HepG2 (cell line): ENCODE data around the gene MCC. TPM values are rescaled to one million over a fixed set of nuclear protein-coding genes. Genes with fewer than 3 reads are reported as not detected.

Experiments used
- ATAC-seq: fragments of 200-7000 bp; cut with Tn5 transposase; 3 replicates; pipeline ENCODE4 v1.9.1; 2020; ENCODE audit warnings: mild to moderate bottlenecking, moderate library complexity
- BruUV-seq: library from RNA; stranded (reverse); fragments of 400-500 nt; replicated peaks from 2 replicates; lab custom pipeline; 2021; lab: Mats Ljungman, UMichigan
- CTCF ChIA-PET: fragments of 300-600 bp; formaldehyde crosslinking; extraction: SDS; loops from one replicate; lab custom pipeline; 2021; ENCODE audit warnings: low total read pairs, inconsistent platforms, low intra/inter-chr PET ratio; lab: Yijun Ruan, JAX
- POLR2A ChIA-PET: fragments of 350-600 bp; sonication (Branson Sonifier 250); formaldehyde crosslinking; loops from one replicate; lab custom pipeline; 2020; ENCODE audit warnings: antibody characterized with exemption, inconsistent platforms; lab: Yijun Ruan, JAX
- DNase-seq: peaks from one replicate; pipeline ENCODE4 v3.0.0-alpha.2; 2015; ENCODE audit warnings: low spot score
- FAIRE-seq: peaks from 3 replicates; lab custom pipeline; 2011; peaks lifted over from hg19 to GRCh38; lab: Jason Lieb, UNC
- H2AFZ ChIP-seq: one replicate; pipeline ENCODE4 v1.6.1; 2011; ENCODE audit warnings: low read length, inconsistent platforms
- H3K27ac ChIP-seq: fragments of 300-600 bp; 3 replicates; pipeline ENCODE4 v1.8.0; 2011; ENCODE audit warnings: mixed run types, mild to moderate bottlenecking, mixed read lengths, low read length, inconsistent platforms; ENCODE audit not compliant: insufficient read depth; ENCODE audit errors: extremely low read length
- H3K27me3 ChIP-seq, 2 experiments: fragments of 200-600 bp in 1 of 2; 2 replicates in 1 of 2; 3 replicates in 1 of 2; pipeline versions ENCODE4 v1.6.0 to v1.8.0; 2011; ENCODE audit warnings: low read length in 2 of 2, mild to moderate bottlenecking in 2 of 2, moderate library complexity in 2 of 2, inconsistent platforms in 1 of 2; ENCODE audit not compliant: insufficient read depth in 2 of 2, control insufficient read depth in 1 of 2
- H3K36me3 ChIP-seq, 2 experiments: fragments of 200-600 bp in 1 of 2; replicated peaks in 1 of 2; 2 replicates in 1 of 2; 3 replicates in 1 of 2; pipeline versions ENCODE4 v1.5.1 to v1.8.0; 2011; ENCODE audit warnings: low read length in 2 of 2, inconsistent platforms in 1 of 2; ENCODE audit not compliant: insufficient read depth in 2 of 2, control insufficient read depth in 1 of 2
- H3K4me1 ChIP-seq: 2 replicates; pipeline ENCODE4 v1.5.1; 2012; ENCODE audit warnings: low read length, inconsistent platforms; ENCODE audit not compliant: insufficient read depth
- H3K4me2 ChIP-seq: 2 replicates; pipeline ENCODE4 v1.6.0; 2011; ENCODE audit warnings: low read depth, low read length, inconsistent platforms
- H3K4me3 ChIP-seq, 3 experiments: fragments of 200-600 bp in 1 of 3; sonication (generic), shearing (Covaris generic) in 1 of 3; replicated peaks in 1 of 3; 2 replicates each; pipeline ENCODE4 v1.5.1; 2011 to 2016; ENCODE audit warnings: low read length in 3 of 3, inconsistent platforms in 2 of 3, low read depth in 2 of 3, mild to moderate bottlenecking in 2 of 3, control low read depth in 1 of 3, mixed read lengths in 1 of 3; ENCODE audit not compliant: insufficient read depth in 1 of 3
- H3K79me2 ChIP-seq: one replicate; pipeline ENCODE4 v1.6.1; 2011; ENCODE audit warnings: low read length, inconsistent platforms; ENCODE audit not compliant: insufficient read depth
- H3K9ac ChIP-seq: 2 replicates; pipeline ENCODE4 v1.6.0; 2011; ENCODE audit warnings: mild to moderate bottlenecking, low read depth, low read length, inconsistent platforms; ENCODE audit not compliant: insufficient read depth
- H3K9me3 ChIP-seq: 2 replicates; pipeline ENCODE4 v1.5.1; 2012; ENCODE audit warnings: mild to moderate bottlenecking, low read length
- H4K20me1 ChIP-seq: 2 replicates; pipeline ENCODE4 v1.6.0; 2011; ENCODE audit warnings: inconsistent platforms, mild to moderate bottlenecking, low read length, moderate library complexity; ENCODE audit not compliant: insufficient read depth
- FLYWCH1 ChIP-seq: sonication (generic); formaldehyde crosslinking; IDR thresholded peaks from 2 replicates; pipeline ENCODE4 v1.8.1; 2023; ENCODE audit warnings: mild to moderate bottlenecking, missing genetic modification reagents
- HNF4A ChIP-seq: sonication (generic); formaldehyde crosslinking; IDR thresholded peaks from 2 replicates; pipeline ENCODE4 v1.4.0; 2020; ENCODE audit warnings: missing genetic modification reagents
- LCORL ChIP-seq, 2 experiments: fragments of 450-650 bp in 1 of 2; sonication (generic) in 1 of 2; formaldehyde crosslinking in 1 of 2; IDR thresholded peaks; 2 replicates each; pipeline versions ENCODE4 v1.5.0 to v1.6.1; 2017 to 2020; ENCODE audit warnings: antibody characterized with exemption in 1 of 2, missing genetic modification reagents in 1 of 2
- ZFP1 ChIP-seq: IDR thresholded peaks from 2 replicates; pipeline ENCODE4 v1.6.1; 2016
- ZNF263 ChIP-seq: sonication (generic); formaldehyde crosslinking; IDR thresholded peaks from 2 replicates; pipeline ENCODE4 v1.4.0; 2020; ENCODE audit warnings: missing genetic modification reagents
- ZNF382 ChIP-seq: sonication (generic); formaldehyde crosslinking; IDR thresholded peaks from 2 replicates; pipeline ENCODE4 v1.5.0; 2020; ENCODE audit warnings: missing genetic modification reagents, mild to moderate bottlenecking, borderline replicate concordance
- ZNF441 ChIP-seq: sonication (generic); formaldehyde crosslinking; IDR thresholded peaks from 2 replicates; pipeline ENCODE4 v1.7.0; 2021; ENCODE audit warnings: missing genetic modification reagents, borderline replicate concordance
- ZSCAN25 ChIP-seq: sonication (generic); formaldehyde crosslinking; IDR thresholded peaks from 2 replicates; pipeline ENCODE4 v1.8.0; 2022; ENCODE audit warnings: mild to moderate bottlenecking, missing genetic modification reagents
- WGBS: methylation state at CpG from one replicate; pipeline ENCODE4 v1.1.6; 2017; ENCODE audit warnings: low lambda C conversion rate; 5-methylcytosine and 5-hydroxymethylcytosine counted together
- in situ Hi-C: cut with HindIII; loops from 2 replicates; pipeline ENCODE4 v1.10.0; 2017; ENCODE audit warnings: low pct_unique_long_range_greater_than_20kb; ENCODE audit not compliant: extremely low pct_ligation_motif_present
- intact Hi-C: fragments of 100-400 bp; cut with micrococcal nuclease; formaldehyde crosslinking; loops from one replicate; pipeline ENCODE4 v1.10.0; 2022; ENCODE audit not compliant: unreplicated experiment
- polyA plus RNA-seq, 8 experiments: library from polyadenylated mRNA; depleted of rRNA in 3 of 8; stranded (reverse) in 7 of 8; unstranded in 1 of 8; fragments of >200 nt; fragmentation: Illumina TruSeq in 4 of 8; extraction: Trizol in 4 of 8; gene quantifications; 2 replicates each; pipeline versions ENCODE4 v1.2.1 to v1.2.3, GENCODE V29; 2011 to 2016; ENCODE audit warnings: low read depth in 4 of 8, missing spikeins in 1 of 8, mixed read lengths in 1 of 8; ENCODE audit not compliant: insufficient read depth in 1 of 8
- total RNA-seq, 5 experiments: library from RNA; depleted of rRNA; stranded (reverse); fragments of >200 nt; fragmentation: Illumina TruSeq; extraction: Trizol; gene quantifications; 2 replicates each; pipeline ENCODE4 v1.2.3, GENCODE V29; 2016; ENCODE audit warnings: low read depth in 1 of 5
- TF ChIP-seq, protein P1 (sequence below): sonication (generic); formaldehyde crosslinking; IDR thresholded peaks from 2 replicates; pipeline ENCODE4 v1.8.0; 2022; ENCODE audit warnings: mild to moderate bottlenecking, missing genetic modification reagents, moderate library complexity
- TF ChIP-seq, protein P2 (sequence below): sonication (generic); formaldehyde crosslinking; IDR thresholded peaks from 2 replicates; pipeline ENCODE4 v1.4.0; 2020; ENCODE audit warnings: missing genetic modification reagents
- TF ChIP-seq, protein P3 (sequence below): sonication (generic); formaldehyde crosslinking; IDR thresholded peaks from 2 replicates; pipeline ENCODE4 v1.4.0; 2020; ENCODE audit warnings: mild to moderate bottlenecking, missing genetic modification reagents
- TF ChIP-seq, protein P4 (sequence below): sonication (generic); formaldehyde crosslinking; IDR thresholded peaks from 2 replicates; pipeline ENCODE4 v1.4.0; 2020; ENCODE audit warnings: mild to moderate bottlenecking, missing genetic modification reagents

Gene MCC
- total and polyA plus RNA-seq, 2 of the 13 experiments (the other 11 are each of a cell fraction or from before 2014, with no cell fraction given) = 0.55 to 2.4 TPM

DNA sequence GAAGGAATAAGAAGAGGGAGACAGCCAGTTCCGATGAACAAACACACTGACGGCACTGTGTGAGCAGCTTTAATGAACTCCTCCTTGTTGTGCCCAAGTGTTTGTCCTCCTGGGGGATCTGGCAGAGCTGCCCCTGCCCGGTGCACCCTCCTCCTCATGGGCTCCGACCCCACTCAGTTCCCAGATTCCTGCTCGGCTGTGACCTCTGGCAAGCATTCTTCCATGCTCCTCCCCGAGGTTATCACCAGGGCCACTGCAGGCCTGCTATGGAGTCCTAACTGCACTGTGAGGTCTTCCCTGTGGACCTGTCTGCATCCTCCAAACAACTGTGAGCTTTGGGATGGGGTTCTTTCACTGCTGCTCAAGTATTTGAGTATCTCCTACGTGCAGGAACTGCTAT, 369.5 kb downstream of the MCC start:
- no peaks in the 10 kb centered on the region for H3K27me3 ChIP-seq
- no peaks in the 10 kb centered on the region for H3K4me1 ChIP-seq
- no peaks in the 10 kb centered on the region for H3K9me3 ChIP-seq
- intact Hi-C loops = no loop called here
- no peak for FAIRE-seq
- TF ChIP-seq FLYWCH1 (CRISPR knock-in tag) = no peak
- TF ChIP-seq ZNF263 (CRISPR knock-in tag) = 0 out of 2 replicates have a peak, but pooled peaks have one; percentile 7
- TF ChIP-seq, protein P1, sequence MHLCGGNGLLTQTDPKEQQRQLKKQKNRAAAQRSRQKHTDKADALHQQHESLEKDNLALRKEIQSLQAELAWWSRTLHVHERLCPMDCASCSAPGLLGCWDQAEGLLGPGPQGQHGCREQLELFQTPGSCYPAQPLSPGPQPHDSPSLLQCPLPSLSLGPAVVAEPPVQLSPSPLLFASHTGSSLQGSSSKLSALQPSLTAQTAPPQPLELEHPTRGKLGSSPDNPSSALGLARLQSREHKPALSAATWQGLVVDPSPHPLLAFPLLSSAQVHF (CRISPR knock-in tag) = no peak
- ChIA-PET POLR2A (no interaction called here), CTCF (no interaction called here)
- no peak for DNase-seq
- ATAC-seq = peak; percentile 31; the same call in 1 of the 3 replicates
- no peaks in the 10 kb centered on the region for H4K20me1 ChIP-seq
- H3K4me2 ChIP-seq = no peak overlapping the region
- no peaks in the 10 kb centered on the region for H3K79me2 ChIP-seq
- no peak overlapping the region for H3K4me3 ChIP-seq
- in situ Hi-C loops = no loop called here
- H3K27ac ChIP-seq = no peak overlapping the region
- H3K36me3 ChIP-seq = no peaks in the 10 kb centered on the region
- 77% methylated on average over 5 of the region's 7 CpGs for WGBS
- no TSS peak for BruUV-seq
- no peak overlapping the region for H2AFZ ChIP-seq
- no peak overlapping the region for H3K9ac ChIP-seq

DNA sequence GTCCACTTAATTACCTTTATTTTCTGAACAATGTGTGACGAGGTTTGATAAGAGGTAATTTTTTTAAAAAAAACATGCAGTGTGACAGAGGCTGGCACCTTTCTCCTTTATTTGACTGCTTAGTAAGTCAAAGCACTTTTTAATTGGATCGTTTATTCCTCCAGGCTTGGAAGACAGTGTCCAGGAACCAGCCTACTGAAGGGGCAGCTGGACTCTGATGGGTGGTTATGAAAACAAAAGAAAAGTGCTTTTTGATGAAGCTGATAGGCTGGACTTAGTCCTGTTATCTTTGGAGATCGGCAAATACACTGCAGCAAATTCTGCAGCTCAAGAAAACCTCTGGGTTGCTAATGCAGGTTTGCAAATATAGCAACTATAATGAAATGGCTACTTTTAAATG, 370.0 kb downstream of the MCC start:
- Histone ChIP-seq H2AFZ (no peak overlapping the region), H3K36me3 (no peaks in the 10 kb centered on the region), H4K20me1 (no peaks in the 10 kb centered on the region), H3K27me3 (no peaks in the 10 kb centered on the region), H3K4me3 (no peak overlapping the region), H3K4me1 (no peaks in the 10 kb centered on the region), H3K9ac (no peak overlapping the region), H3K79me2 (no peaks in the 10 kb centered on the region), H3K9me3 (no peaks in the 10 kb centered on the region), H3K27ac (no peak overlapping the region), H3K4me2 (no peak overlapping the region)
- 73% methylated on average over 3 of the region's 3 CpGs for WGBS
- CTCF ChIA-PET = no interaction called here
- BruUV-seq = no TSS peak
- intact Hi-C loops = no loop called here
- in situ Hi-C loops = no loop called here
- ATAC-seq (no peak), FAIRE-seq (no peak), DNase-seq (no peak)
- POLR2A ChIA-PET = no interaction called here
- TF ChIP-seq LCORL (IDR thresholded peaks at IDR 0.05) (no peak), LCORL (CRISPR knock-in tag; IDR thresholded peaks at IDR 0.05) (no peak), ZFP1 (no peak), ZNF382 (CRISPR knock-in tag) (no peak), ZSCAN25 (no peak), ZNF441 (CRISPR knock-in tag) (no peak), HNF4A (CRISPR knock-in tag) (no peak)
- TF ChIP-seq, protein P2, sequence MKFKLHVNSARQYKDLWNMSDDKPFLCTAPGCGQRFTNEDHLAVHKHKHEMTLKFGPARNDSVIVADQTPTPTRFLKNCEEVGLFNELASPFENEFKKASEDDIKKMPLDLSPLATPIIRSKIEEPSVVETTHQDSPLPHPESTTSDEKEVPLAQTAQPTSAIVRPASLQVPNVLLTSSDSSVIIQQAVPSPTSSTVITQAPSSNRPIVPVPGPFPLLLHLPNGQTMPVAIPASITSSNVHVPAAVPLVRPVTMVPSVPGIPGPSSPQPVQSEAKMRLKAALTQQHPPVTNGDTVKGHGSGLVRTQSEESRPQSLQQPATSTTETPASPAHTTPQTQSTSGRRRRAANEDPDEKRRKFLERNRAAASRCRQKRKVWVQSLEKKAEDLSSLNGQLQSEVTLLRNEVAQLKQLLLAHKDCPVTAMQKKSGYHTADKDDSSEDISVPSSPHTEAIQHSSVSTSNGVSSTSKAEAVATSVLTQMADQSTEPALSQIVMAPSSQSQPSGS (CRISPR knock-in tag) = no peak
- TF ChIP-seq, protein P3, sequence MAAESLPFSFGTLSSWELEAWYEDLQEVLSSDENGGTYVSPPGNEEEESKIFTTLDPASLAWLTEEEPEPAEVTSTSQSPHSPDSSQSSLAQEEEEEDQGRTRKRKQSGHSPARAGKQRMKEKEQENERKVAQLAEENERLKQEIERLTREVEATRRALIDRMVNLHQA (CRISPR knock-in tag) = no peak
- TF ChIP-seq, protein P4, sequence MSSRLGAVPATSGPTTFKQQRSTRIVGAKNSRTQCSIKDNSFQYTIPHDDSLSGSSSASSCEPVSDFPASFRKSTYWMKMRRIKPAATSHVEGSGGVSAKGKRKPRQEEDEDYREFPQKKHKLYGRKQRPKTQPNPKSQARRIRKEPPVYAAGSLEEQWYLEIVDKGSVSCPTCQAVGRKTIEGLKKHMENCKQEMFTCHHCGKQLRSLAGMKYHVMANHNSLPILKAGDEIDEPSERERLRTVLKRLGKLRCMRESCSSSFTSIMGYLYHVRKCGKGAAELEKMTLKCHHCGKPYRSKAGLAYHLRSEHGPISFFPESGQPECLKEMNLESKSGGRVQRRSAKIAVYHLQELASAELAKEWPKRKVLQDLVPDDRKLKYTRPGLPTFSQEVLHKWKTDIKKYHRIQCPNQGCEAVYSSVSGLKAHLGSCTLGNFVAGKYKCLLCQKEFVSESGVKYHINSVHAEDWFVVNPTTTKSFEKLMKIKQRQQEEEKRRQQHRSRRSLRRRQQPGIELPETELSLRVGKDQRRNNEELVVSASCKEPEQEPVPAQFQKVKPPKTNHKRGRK (CRISPR knock-in tag) = no peak
